Hematopoietic multipotent progenitor cell treated with erythropoietin and hydrocortisone succinate and interleukin-3 and kit ligand, for 6 days (in vitro differentiated cells): ENCODE results near the gene ERMAP.

Experiments used
- DNase-seq: peaks from one replicate; pipeline ENCODE4 v3.0.0-alpha.2; 2015

Gene ERMAP, protein sequence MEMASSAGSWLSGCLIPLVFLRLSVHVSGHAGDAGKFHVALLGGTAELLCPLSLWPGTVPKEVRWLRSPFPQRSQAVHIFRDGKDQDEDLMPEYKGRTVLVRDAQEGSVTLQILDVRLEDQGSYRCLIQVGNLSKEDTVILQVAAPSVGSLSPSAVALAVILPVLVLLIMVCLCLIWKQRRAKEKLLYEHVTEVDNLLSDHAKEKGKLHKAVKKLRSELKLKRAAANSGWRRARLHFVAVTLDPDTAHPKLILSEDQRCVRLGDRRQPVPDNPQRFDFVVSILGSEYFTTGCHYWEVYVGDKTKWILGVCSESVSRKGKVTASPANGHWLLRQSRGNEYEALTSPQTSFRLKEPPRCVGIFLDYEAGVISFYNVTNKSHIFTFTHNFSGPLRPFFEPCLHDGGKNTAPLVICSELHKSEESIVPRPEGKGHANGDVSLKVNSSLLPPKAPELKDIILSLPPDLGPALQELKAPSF

DNA sequence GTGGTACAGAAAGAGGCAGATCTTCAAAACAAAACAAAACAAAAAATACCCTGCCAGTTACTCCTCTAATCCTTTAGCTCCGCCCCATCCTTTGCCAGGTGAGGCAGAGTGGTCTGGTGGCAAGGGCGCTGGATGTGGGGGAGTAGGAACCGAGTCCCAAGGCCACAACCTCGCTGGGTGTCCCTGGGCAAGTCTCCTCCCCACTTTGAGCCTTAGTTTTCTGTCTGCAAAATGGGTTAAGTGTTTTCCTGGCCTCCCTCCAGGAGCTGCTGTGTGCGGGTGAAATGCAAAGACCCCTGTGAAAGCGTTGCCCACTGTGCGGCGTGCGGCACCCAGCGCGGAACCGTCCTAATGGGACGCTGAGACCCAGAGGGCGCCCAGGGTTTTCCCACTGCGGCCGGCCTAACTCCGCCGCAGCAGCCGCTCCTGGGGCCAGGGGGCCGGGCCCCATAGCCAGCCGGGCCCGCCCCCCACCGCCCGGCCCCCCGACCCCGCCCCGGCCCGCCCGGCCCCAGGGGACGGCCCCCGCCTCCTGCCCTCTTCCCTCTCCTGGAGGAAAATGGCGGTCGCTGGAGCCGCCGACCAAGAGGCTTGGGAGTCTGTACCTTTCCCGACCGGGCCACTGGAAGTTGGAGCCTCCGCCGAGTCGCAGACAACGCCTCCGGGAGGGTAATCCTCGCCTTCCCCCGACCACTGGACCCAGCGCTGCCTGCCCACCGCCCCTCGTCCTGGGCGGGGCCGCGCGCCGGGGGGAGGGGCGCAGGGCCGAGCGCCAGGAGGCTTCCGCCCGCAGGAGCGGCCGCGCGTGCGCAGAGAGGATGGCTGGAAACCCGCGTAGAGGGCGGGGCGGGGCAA, at the start of gene ERMAP, which contains the start of gene SVBP:
Gene ERMAP (plus strand): TSS at position 538 of the 855 bp plus-strand sequence. CDS start 13,327 bp downstream, outside the sequence.
Gene SVBP (minus strand): TSS at position 813 of the 855 bp plus-strand sequence. CDS start 853 bp downstream, outside the sequence.
- peak; percentile 93 for DNase-seq

DNA sequence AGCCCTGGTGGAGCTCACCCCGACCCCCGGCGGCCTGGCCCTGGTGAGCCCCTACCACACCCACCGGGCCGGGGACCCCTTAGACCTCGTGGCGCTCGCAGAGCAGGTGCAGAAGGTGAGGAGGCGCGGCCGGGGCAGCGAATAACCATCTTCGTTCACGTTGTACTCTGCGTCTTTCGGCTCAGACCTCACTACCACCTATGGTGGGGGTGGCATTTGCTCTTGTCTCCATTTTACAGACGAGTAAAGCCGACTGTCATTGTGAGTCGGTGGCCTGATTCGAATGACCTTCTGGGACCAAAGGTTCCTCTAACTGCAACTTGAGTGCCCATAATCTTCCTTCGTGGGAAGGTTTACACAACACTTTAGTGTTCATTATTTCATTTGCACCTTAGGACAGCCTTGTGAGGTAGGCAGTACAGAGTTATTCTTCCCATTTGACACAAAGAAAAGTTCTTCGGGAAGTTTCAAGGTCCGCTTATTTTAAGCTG, 49.4 kb upstream of the ERMAP start:
- DNase-seq: peak; percentile 60

DNA sequence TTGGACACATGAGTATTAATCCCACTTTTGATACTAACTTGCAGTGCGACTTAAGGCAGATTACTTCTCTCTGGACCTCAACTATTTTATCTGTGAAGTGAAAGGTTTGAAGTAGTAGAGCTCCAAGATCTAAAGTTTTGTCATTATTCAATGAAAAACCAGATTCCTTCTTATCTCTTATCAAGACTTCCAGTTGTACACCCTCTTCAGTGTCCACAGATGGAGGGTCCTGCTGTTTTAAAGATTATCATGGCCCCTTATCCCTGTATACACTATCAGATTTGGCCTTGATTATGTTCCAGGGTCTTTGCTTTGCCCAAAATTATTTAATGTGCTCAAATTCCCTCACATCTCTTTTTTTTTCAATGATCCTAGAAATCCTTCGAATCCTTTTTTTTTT, 48.8 kb upstream of the ERMAP start:
- peak; percentile 44 for DNase-seq

DNA sequence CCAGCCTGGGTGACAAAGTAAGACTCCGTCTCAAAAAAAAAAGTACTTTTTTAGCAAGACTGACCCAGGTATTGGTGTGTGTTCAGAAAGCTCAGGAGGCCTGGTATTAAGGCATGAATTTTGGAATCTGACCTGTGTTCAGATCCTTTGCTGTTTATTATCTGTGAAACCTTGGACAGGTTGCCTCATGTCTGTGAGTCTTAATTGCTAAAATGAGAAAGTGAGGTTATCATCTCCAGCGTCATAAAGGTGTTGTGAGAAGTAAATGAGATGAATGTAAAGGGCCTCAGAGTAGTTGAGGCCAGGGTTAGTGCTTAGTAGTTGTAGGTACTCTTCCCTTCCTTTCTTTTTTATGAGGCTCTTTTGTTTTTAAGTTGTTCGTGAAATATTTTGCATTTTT, 47.1 kb upstream of the ERMAP start:
- no peak for DNase-seq

DNA sequence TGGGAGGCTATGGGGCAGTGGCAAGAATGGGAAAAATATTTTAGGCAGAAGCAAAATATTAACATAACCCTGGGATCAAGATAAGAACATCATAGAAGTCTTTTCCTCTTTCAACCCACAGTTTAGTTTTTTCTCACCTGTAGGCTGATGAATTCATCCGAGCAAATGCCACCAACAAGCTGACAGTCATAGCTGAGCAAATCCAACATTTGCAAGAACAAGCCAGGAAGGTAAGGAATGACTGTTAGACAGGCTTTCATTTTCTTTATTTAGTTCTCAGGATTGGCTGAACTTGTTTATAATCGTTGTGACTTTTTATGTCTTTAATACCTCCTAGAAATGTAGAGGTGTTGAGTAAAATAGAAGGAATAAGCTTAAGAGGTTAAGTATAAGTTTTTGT, 43.5 kb upstream of the ERMAP start:
- DNase-seq: no peak

DNA sequence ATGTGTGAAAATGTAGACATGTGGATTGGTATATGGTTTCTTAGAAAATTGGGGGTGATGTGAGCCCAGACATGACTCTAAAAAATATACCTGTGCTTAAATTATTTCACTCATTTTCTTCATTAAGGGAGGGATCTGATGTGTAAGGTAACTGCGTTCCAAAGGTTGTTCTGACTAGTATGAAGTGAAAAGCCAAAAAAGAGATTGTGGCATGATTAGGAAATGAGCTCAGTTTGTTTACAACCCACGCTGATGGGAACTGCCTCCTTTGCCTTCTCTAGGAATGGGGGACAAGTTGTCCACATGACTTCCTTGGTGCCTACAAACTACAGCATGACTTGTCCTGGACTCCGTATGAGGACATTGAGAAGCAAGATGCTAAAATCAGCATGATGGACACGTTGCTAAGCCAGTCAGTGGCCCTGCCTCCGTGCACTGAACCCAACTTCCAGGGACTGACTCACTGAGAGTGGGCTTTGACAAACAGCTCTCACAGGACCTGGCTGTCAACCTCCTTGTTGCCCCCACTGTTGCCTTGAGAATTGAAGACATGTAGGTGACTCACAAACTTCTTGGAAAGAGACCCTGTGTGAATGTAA, 41.9 kb upstream of the ERMAP start:
- no peak for DNase-seq

DNA sequence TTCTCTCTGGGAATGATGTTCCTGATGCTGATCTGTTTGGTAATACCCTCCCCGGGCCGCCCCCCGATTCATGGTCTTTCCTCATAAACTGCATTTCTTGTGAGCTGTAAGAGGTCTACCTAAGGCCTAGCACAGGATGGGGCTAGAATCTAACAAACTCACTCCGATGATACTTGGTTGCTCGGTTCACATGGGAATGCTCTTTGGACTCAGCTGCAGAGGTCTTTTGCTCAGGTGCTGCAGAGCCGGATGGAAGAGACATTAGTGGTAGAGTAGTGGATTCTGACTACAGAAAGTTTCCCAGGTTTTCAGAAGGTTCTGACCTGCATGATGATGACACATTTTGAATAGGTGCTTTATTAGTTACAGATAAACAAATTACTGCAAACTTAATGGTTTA, 40.4 kb upstream of the ERMAP start:
- DNase-seq: no peak

DNA sequence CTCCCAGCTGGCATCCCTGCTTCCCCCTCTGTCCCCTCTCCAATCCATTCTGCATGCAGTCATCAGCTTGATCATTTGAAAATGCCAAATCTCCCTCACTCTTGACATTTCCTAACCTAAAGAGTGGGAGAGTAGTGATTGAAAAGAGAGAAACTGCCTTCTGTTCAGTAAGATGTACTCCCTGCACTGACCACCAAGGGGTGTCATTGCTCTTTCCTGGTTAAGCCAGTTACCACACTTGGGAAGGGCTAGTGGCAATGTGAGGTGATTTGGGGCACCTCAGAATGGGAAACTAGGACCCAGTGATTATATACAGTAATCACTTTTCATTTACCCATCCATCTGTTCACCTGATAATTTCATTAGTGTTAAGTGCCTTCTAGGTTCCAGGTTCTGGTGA, 39.1 kb upstream of the ERMAP start:
- DNase-seq: peak; percentile 79

DNA sequence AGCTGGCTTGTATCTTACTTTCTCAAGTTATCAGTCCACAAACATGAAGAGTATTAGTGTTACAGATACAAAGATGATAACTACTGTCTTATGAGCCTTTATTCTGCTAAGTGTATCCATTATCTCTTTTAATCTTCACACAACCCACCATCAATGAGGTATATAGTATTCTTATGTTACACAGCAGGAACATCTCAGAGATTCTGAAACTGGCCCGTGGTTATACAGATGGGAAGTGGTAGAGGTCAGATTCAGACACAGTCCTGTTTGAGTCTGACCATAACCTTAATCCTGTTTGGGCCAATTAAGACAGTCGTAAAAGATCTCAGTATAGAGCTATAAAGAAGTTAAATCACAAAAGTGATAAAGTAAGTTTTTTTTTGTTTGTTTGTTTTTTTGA, 37.2 kb upstream of the ERMAP start:
- no peak for DNase-seq

DNA sequence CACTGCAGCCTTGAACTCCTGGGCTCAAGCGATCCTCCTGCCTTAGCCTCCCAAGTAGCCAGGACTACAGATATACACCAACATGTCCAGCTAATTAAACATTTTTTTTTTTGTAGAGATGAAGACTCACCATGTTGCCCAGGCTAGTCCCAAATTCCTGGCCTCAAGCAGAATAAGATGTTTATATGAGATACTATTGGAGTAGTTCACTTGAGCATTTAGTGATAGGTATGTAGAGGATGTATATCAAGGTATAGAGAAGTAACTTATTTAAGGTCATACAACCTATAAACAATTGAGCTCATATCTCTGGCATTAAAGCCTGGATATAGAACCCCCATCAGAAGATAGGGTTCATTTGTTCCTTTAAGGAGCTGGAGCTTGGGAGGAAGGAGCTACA, 36.7 kb upstream of the ERMAP start:
- no peak for DNase-seq

DNA sequence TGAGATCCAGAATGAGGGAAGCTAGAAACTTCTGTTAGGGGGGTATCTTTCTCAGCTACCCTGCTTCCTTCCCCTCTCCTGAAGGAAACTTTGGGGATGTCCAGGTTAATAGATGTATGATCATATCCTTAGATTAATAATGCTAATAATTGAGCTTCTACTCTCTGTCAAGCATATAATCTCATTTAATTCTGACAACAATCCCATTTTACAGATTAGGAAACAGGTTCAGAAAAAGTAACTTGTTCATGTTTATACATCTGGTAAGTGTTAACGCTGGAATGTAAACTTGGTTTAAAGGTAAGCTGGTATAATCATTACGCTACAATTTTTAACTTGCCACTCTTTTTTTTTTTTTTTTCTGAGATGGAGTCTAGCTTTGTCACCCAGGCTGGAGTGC, 33.8 kb upstream of the ERMAP start:
- DNase-seq: no peak

DNA sequence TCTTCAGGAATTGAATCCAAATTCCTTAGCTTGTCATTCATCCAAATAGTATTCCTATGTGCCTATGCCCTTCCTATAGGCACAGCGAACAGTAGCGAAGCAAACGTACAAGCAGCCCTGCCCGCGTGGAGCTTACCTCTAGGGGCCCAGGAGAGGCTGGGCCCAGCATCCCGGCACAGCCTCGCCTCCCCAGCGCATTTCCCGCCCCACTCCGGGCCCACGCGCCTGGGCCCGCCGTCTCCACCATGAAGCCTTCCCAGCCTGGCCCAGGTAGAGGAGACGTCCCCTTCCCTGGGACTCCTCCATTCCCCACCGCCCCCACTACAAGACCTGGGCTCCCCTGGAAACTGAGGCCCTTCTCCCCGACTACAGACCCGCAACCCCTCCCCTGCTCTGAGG, 32.4 kb upstream of the ERMAP start:
- DNase-seq: no peak

DNA sequence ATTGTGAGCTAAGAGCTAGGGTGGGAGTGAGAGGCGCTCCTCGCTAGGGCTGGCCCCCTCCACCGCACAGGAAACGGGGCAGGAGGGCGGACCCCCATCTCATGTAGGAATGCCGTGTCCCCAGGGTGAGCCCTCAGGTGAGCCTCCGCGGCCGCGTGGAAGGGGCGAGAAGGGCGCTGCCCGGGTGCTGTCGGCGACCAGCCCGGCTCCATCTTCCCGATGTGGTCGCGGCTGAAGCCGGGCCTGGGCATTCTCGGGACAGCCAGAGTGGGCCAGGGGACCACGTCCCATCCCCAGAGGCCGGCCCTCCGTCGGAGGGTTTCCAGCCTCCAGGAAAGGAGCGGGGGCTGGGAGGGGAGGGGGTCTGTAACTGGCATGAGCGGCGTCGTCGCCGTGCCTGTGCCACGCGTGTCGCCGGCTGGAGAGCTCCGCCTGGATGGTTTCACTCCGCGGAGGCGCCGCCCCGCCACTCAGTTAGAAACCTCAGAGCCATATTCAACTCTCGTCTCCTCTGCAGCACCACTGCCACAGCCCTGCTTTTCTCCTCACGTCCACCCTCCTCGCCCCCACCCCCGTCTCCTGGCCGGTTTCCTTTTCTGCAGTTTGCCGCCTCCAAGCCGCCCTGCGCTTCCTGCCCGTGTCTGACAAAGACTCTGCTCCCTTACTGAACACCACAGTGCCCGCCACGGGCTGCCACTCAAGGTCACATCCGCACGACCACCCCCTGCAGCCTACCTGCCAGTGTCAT, 31.8 kb upstream of the ERMAP start, which contains the start of gene TMEM269:
Gene TMEM269 (plus strand): TSS at position 46 of the 748 bp plus-strand sequence. CDS start 4,903 bp downstream, outside the sequence.
- peak; percentile 32 for DNase-seq

DNA sequence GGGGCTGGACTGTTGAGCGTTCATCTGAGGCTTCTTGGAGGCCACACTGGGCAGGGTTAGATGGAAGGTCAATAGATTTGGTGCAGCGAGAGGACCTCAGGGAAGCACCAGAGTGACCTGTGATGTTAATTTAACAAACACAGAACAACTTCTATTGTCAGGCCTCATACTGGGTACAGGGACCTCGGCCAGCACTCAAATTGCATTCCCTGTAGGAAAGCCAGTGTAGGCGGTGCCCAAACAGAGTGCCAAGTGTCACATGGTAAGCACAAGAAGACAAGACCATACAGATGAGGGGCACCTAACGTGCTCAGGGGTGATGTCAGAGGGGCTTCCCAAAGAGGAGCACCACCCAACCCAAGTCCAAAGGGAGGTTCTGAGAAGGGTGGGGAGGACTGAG, 30.8 kb upstream of the ERMAP start:
- no peak for DNase-seq

DNA sequence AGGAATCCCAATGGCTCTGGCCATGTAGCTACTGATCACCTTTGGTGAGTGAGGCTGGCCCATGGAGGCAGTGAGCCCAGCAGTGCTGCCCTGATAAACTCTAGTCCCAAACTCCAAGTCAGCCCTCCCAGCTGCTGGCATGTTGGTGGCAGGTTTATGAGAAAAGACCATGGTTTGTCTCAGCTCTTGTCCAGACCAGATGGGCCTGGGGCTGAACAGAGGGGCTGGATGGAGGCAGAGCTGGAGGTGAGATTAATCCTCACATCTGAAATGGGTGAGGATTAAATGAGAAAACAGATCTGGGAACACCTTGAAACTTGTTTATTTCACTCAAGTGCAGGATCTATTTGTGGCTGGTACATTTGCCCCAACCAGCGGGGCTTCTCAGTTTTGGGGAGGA, 28.9 kb upstream of the ERMAP start:
- no peak for DNase-seq

DNA sequence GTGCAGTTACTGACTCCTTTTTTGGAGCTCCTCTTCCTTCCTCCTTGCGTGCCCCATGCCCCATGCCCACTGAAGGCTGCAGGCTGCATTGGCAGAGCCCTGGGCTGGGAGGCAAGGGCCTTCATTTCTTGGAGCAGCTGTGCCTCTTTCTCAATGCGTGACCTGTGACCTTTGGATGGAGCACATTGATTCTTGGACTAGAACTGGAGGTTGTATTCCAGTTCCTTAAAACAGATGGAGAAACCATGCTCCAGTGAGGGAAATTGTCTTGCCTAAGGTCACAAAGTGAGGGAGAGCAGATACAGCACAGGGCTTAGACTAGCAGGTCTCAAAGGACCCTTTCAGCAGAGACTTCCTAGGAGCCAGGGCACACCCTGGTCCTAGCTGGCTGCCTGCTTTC, 23.1 kb upstream of the ERMAP start:
- DNase-seq: no peak

DNA sequence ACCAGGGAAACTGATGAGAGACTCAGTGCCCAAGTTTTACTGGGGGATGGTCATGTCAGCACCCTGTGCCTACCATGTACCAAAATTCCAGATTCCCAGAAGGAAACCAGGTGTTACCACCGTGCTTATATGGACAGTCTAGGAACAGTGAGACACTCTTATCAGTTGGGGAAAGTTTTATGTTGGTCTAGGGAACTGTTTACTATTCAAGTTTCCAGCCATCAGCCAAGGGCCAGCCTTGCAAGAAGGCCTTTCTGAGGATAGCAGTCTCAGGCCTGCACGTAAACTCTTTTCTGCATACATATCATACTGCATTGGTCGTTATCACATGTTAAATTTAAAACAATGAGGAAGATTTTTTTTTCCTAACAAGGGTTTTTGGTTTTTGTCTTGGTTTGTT, 19.5 kb upstream of the ERMAP start:
- no peak for DNase-seq

DNA sequence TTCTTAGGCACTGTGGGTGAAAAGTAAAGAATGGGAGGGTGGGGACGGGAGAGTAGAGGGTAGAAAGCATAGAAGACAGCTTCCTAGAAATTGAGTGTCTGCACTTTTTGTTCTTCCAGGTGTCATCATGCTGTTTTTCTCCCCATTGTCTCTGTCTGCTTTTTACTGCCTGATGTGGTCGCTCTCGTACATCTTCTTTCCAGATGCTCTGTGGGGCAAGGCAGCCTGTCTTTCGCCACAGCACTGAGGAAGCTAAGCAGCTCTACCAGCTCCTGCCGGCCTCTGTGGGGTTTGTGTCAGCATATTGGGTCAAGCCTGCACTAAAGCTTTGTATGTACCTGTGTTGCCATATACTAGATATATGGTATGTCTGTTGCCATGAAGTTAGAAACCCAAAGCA, 18.9 kb upstream of the ERMAP start:
- no peak for DNase-seq

DNA sequence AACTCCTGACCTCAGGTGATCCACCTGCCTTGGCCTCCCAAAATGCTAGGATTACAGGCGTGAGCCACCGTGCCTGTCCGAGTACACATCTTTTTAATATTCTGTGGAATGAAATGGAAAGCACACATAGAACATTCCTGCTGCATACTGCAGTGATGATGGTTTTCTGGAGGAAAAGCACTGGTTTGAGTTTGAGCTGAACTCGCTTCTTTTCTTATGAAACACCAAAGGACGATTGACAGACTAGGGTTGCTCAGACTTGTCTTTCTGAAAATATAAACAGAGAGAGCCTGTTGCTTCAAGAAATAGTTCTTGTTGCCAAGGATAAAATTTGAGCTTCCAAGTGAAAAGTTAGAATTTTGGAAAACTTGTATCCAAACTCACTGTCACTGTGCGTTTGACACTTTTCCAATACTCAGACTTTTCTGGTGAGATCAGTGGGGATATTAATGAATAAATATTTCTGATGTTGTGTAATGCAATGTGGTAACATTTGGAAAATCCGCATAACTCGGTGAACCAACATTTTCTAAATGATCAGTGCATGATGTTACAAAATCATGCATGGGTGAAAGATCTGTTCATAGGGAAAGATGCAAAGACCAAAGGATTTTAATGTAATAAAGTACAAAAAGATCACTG, 15.0 kb upstream of the ERMAP start:
- no peak for DNase-seq

DNA sequence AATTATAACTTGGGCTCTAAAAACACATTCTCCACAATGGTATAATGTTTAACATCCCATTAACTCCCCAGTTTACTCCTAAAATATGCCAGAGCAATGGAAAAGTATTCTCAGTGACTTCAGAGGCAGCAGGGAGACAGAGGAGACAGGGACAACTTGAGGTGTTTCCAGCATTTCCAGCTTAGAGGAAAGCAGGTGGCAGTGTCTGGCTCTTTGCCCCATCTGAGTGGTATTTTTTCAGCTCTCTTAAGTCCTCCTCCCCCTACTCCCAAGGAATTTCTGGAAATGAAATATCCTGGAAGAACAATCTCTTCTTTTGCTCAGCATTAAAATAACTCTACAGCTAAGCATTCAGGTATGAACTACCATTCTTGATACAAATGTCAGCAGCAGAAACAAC, 10.8 kb upstream of the ERMAP start:
- DNase-seq: no peak

DNA sequence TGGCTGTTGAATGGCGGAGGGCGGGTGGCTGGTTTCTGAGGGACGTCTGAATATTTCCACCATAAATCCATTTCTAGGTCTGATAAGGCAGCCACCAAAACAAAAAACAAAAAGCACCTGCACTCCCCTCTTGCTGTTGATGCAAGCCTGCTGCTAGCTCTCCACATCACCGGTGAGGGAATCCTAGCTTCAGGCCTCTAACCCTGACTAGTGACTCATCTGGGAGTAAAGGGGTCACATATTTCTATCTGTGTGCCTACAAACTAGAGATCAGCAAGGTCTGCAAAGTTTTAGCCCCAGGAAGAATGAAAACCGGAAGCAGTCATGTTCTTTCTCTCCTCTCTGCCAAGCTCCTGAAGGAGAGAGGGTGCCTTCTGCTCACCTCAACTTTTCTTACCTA, 10.3 kb upstream of the ERMAP start:
- no peak for DNase-seq
